Left ventricle myocardium inferior (tissue), 1 donor: Measurements from ENCODE around the gene KCNMB4. TPM values are rescaled to one million over a fixed set of nuclear protein-coding genes. Genes with fewer than 3 reads are reported as not detected.

Experiments
- DNase-seq: peaks from one replicate; pipeline ENCODE4 v3.0.0-alpha.2; 2020
- H3K27ac ChIP-seq: fragments of 200-600 bp; replicated peaks from 2 replicates; pipeline ENCODE4 v1.8.0; 2021
- H3K27me3 ChIP-seq: fragments of 200-600 bp; 2 replicates; pipeline ENCODE4 v1.8.0; 2021; ENCODE audit warnings: low read depth
- H3K36me3 ChIP-seq: fragments of 200-600 bp; 2 replicates; pipeline ENCODE4 v1.8.0; 2021
- H3K4me1 ChIP-seq: fragments of 200-600 bp; 2 replicates; pipeline ENCODE4 v1.8.0; 2021
- H3K4me3 ChIP-seq: fragments of 200-600 bp; 2 replicates; pipeline ENCODE4 v1.8.0; 2021; ENCODE audit warnings: mild to moderate bottlenecking, moderate library complexity
- H3K9me3 ChIP-seq: fragments of 200-600 bp; replicated peaks from 2 replicates; pipeline ENCODE4 v1.8.0; 2021
- intact Hi-C: fragments of 100-400 bp; cut with micrococcal nuclease; formaldehyde crosslinking; loops from one replicate; pipeline ENCODE4 v1.11.0; 2022
- total RNA-seq: library from RNA; stranded (reverse); fragmentation: NEBNext Ultra II Directional; extraction: Animal tissue kit (Norgen Biotek cat#: 25700); gene quantifications from one replicate; pipeline ENCODE4 v1.2.1, GENCODE V29; 2021
- TF ChIP-seq, protein P1 (sequence below): fragments of 200-600 bp; IDR thresholded peaks from 2 replicates; pipeline ENCODE4 v1.8.0; 2021; ENCODE audit warnings: antibody characterized with exemption, mild to moderate bottlenecking, borderline replicate concordance
- donor health status: DM: no; HTN: yes; CAD: no; lungs with severe emphysema.

Gene KCNMB4
- total RNA-seq, 1 donor from 2014 or later: 1.4 TPM

DNA sequence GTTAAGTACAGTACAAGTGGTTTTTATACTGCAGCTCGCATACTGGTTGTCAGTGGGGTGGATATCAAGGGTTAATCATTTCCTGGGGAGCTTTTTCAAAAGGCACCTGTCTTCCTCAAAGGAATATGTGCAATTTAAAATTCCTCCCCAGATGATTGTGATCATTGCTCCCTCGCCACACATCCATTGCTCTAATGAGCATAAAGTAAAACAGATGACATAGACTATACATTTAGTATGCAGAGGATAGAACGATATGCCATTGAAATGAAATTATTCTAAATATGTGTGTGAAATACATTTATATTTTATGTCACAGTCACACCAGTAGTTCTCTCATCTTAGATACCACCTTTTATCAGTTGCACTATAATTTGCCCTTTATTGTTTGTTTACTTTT lies 36.4 kb upstream of the KCNMB4 start:
- Histone ChIP-seq H3K27ac (no peak overlapping the region), H3K27me3 (no peaks in the 10 kb centered on the region), H3K36me3 (peaks cover 4% of the 10 kb centered on the region), H3K9me3 (no peaks in the 10 kb centered on the region), H3K4me1 (no peaks in the 10 kb centered on the region), H3K4me3 (no peak overlapping the region)
- no peak for DNase-seq
- intact Hi-C loops: no loop called here
- TF ChIP-seq, protein P1, sequence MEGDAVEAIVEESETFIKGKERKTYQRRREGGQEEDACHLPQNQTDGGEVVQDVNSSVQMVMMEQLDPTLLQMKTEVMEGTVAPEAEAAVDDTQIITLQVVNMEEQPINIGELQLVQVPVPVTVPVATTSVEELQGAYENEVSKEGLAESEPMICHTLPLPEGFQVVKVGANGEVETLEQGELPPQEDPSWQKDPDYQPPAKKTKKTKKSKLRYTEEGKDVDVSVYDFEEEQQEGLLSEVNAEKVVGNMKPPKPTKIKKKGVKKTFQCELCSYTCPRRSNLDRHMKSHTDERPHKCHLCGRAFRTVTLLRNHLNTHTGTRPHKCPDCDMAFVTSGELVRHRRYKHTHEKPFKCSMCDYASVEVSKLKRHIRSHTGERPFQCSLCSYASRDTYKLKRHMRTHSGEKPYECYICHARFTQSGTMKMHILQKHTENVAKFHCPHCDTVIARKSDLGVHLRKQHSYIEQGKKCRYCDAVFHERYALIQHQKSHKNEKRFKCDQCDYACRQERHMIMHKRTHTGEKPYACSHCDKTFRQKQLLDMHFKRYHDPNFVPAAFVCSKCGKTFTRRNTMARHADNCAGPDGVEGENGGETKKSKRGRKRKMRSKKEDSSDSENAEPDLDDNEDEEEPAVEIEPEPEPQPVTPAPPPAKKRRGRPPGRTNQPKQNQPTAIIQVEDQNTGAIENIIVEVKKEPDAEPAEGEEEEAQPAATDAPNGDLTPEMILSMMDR: no peak

GRCh38 chr12:70330158-70330557 lies 35.9 kb upstream of the KCNMB4 start:
- TF ChIP-seq, protein P1: no peak
- peaks cover 7% of the 10 kb centered on the region for H3K36me3 ChIP-seq
- no peaks in the 10 kb centered on the region for H3K27me3 ChIP-seq
- no peak overlapping the region for H3K4me3 ChIP-seq
- no peak for DNase-seq
- no peak overlapping the region for H3K27ac ChIP-seq
- no peaks in the 10 kb centered on the region for H3K9me3 ChIP-seq
- no peaks in the 10 kb centered on the region for H3K4me1 ChIP-seq
- intact Hi-C loops: no loop called here

GRCh38 chr12:70332236-70332635 lies 33.9 kb upstream of the KCNMB4 start:
- intact Hi-C loops: no loop called here
- no peak overlapping the region for H3K4me3 ChIP-seq
- no peaks in the 10 kb centered on the region for H3K27me3 ChIP-seq
- no peaks in the 10 kb centered on the region for H3K4me1 ChIP-seq
- H3K36me3 ChIP-seq: peaks cover 18% of the 10 kb centered on the region
- TF ChIP-seq, protein P1: no peak
- H3K27ac ChIP-seq: no peak overlapping the region
- no peaks in the 10 kb centered on the region for H3K9me3 ChIP-seq
- no peak for DNase-seq

DNA sequence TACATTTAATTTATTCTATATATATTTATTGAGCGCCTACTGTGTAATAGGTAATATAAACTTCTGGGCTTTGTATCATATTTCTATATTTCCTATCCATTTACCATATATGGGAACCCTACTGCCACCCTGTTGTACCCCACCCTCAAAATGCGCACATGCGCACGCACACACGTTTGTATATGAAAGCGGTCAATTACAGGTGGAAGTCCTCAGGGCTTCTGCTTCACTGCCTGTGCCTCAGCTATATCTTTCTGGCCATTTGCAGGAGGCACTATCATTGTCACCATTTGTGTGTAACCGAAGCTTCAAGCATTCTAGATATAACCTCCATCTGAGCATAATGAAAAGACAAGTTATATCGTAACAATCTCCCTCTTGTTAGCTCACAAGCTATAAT lies 31.3 kb upstream of the KCNMB4 start:
- no peaks in the 10 kb centered on the region for H3K4me1 ChIP-seq
- intact Hi-C loops: no loop called here

GRCh38 chr12:70338531-70338930 lies 27.6 kb upstream of the KCNMB4 start:
- H3K27me3 ChIP-seq: no peaks in the 10 kb centered on the region
- no peaks in the 10 kb centered on the region for H3K9me3 ChIP-seq
- TF ChIP-seq, protein P1: no peak
- no peak overlapping the region for H3K27ac ChIP-seq
- peaks cover 75% of the 10 kb centered on the region for H3K36me3 ChIP-seq
- H3K4me1 ChIP-seq: no peaks in the 10 kb centered on the region
- no peak for DNase-seq
- no peak overlapping the region for H3K4me3 ChIP-seq
- intact Hi-C loops: no loop called here

More for the DNA sequence above, 31.3 kb upstream of the KCNMB4 start:
- TF ChIP-seq, protein P1: no peak
- no peaks in the 10 kb centered on the region for H3K9me3 ChIP-seq
- no peaks in the 10 kb centered on the region for H3K27me3 ChIP-seq
- no peak overlapping the region for H3K27ac ChIP-seq
- DNase-seq: no peak
- no peak overlapping the region for H3K4me3 ChIP-seq
- peaks cover 43% of the 10 kb centered on the region for H3K36me3 ChIP-seq
